ENCODE data around the gene USP15. TPM values are rescaled to one million over a fixed set of nuclear protein-coding genes. Genes with fewer than 3 reads are reported as not detected.

Gene USP15
- total and polyA plus RNA-seq, 8 donors, result 16.6 to 220 (median 77.9) TPM

GRCh38 chr12:62409068-62409467 is 148.9 kb downstream of the USP15 start:
- 86 to 97% (median 95%) methylated on average over 3 of the region's 3 CpGs for WGBS, 5 donors
- no peaks in the 10 kb centered on the region for H3K9me3 ChIP-seq
- intact Hi-C loops (cut with DNase I; ENCODE audit: low total_unique reads), result no loop called here
- peaks cover 8 to 25% (median 21%) of the 10 kb centered on the region in 4 donors for H3K36me3 ChIP-seq
- no peak overlapping the region for H3K27ac ChIP-seq
- no peaks in the 10 kb centered on the region for H3K27me3 ChIP-seq
- TF ChIP-seq POLR2AphosphoS5 (IDR thresholded peaks at IDR 0.05), result no peak
- no peak for TF ChIP-seq POLR2A (IDR thresholded peaks at IDR 0.05)
- TF ChIP-seq CTCF (IDR thresholded peaks at IDR 0.05), result no peak
- no peak for TF ChIP-seq EP300 (IDR thresholded peaks at IDR 0.05)
- DNase-seq, result no peak
- no peak overlapping the region for H3K4me3 ChIP-seq
- no peaks in the 10 kb centered on the region for H3K4me1 ChIP-seq

- peaks cover 0 to 7% (median 0%) of the 10 kb centered on the region in 4 donors for H3K9me3 ChIP-seq
- no peak overlapping the region for H3K4me3 ChIP-seq
- H3K4me1 ChIP-seq, result no peaks in the 10 kb centered on the region
- no peaks in the 10 kb centered on the region for H3K27me3 ChIP-seq
- TF ChIP-seq EP300 (IDR thresholded peaks at IDR 0.05) (no peak), POLR2AphosphoS5 (IDR thresholded peaks at IDR 0.05) (no peak), CTCF (IDR thresholded peaks at IDR 0.05) (no peak), POLR2A (IDR thresholded peaks at IDR 0.05) (no peak)
- intact Hi-C loops (cut with DNase I; ENCODE audit: low total_unique reads), result no loop called here
- no peak overlapping the region for H3K27ac ChIP-seq
- 96 to 100% (median 97%) methylated on average over 2 of the region's 2 CpGs for WGBS, 5 donors
- H3K36me3 ChIP-seq, result peaks cover 0 to 4% (median 0%) of the 10 kb centered on the region in 4 donors
- DNase-seq, result no peak
Observed at GRCh38 chr12:62414180-62414579, 154.0 kb downstream of the USP15 start.

GRCh38 chr12:62426089-62426488 is 165.9 kb downstream of the USP15 start:
- Histone ChIP-seq H3K4me1 (no peaks in the 10 kb centered on the region), H3K9me3 (peaks cover 0 to 31% (median 16%) of the 10 kb centered on the region in 4 donors), H3K27me3 (peaks cover 0 to 4% (median 0%) of the 10 kb centered on the region in 3 donors), H3K4me3 (no peak overlapping the region), H3K36me3 (no peaks in the 10 kb centered on the region), H3K27ac (no peak overlapping the region)
- WGBS, 5 donors, result 82 to 93% (median 89%) methylated on average over 3 of the region's 3 CpGs
- TF ChIP-seq POLR2A (IDR thresholded peaks at IDR 0.05) (no peak), CTCF (IDR thresholded peaks at IDR 0.05) (no peak), EP300 (IDR thresholded peaks at IDR 0.05) (no peak), POLR2AphosphoS5 (IDR thresholded peaks at IDR 0.05) (no peak)
- DNase-seq, result no peak
- intact Hi-C loops (cut with DNase I; ENCODE audit: low total_unique reads), result no loop called here

GRCh38 chr12:62429457-62429856 is 169.3 kb downstream of the USP15 start:
- no peak for DNase-seq
- H3K36me3 ChIP-seq, result no peaks in the 10 kb centered on the region
- no peak for TF ChIP-seq POLR2AphosphoS5 (IDR thresholded peaks at IDR 0.05)
- TF ChIP-seq EP300 (IDR thresholded peaks at IDR 0.05), result no peak
- no peak for TF ChIP-seq CTCF (IDR thresholded peaks at IDR 0.05)
- TF ChIP-seq POLR2A (IDR thresholded peaks at IDR 0.05), result no peak

More at GRCh38 chr12:62429457-62429856, 169.3 kb downstream of the USP15 start:
- H3K27me3 ChIP-seq, result peaks cover 0 to 21% (median 7%) of the 10 kb centered on the region in 3 donors
- peaks cover 0 to 3% (median under 1%) of the 10 kb centered on the region in 4 donors for H3K4me1 ChIP-seq
- H3K27ac ChIP-seq, result no peak overlapping the region
- no peak overlapping the region for H3K4me3 ChIP-seq
- intact Hi-C loops (cut with DNase I; ENCODE audit: low total_unique reads), result no loop called here
- H3K9me3 ChIP-seq, result peaks cover 0 to 22% (median 7%) of the 10 kb centered on the region in 4 donors

Measured in stomach (tissue), 9 donors.